Epithelial cell of esophagus (primary cell): ENCODE results near the gene KCNMA1.
"Not testable (repeated sequence)": the region's sequence is repeated elsewhere in the genome, so short reads cannot be mapped to it uniquely, and the experiment has no call there.

Experiments used
- DNase-seq: peaks from one replicate; pipeline ENCODE4 v3.0.0; 2010; ENCODE audit warnings: low read depth
- H3K4me3 ChIP-seq: 2 replicates; pipeline ENCODE4 v1.5.1; 2011; ENCODE audit warnings: mild to moderate bottlenecking, low read length, control low read depth
- CTCF ChIP-seq: IDR thresholded peaks from 2 replicates; pipeline ENCODE4 v1.5.1; 2011; ENCODE audit warnings: low read depth, mild to moderate bottlenecking, low read length, control low read depth, inconsistent platforms; ENCODE audit not compliant: insufficient read depth; ENCODE audit errors: missing control alignments

The KCNMA1 gene

GRCh38 chr10:77664008-77664407, 26.4 kb upstream of the KCNMA1 start:
- no peak for DNase-seq
- no peak overlapping the region for H3K4me3 ChIP-seq
- TF ChIP-seq CTCF, result no peak

GRCh38 chr10:77661674-77662073, 24.1 kb upstream of the KCNMA1 start:
- H3K4me3 ChIP-seq, result no peak overlapping the region
- no peak for TF ChIP-seq CTCF
- DNase-seq, result no peak

- DNase-seq, result no peak
- TF ChIP-seq CTCF, result no peak
- no peak overlapping the region for H3K4me3 ChIP-seq
Measured at GRCh38 chr10:77661100-77661499, 23.5 kb upstream of the KCNMA1 start.

GRCh38 chr10:77659046-77659670, 21.6 kb upstream of the KCNMA1 start:
- DNase-seq, result peak; percentile 58
- H3K4me3 ChIP-seq, result not testable (repeated sequence)

GRCh38 chr10:77653210-77653609, 15.6 kb upstream of the KCNMA1 start:
- no peak overlapping the region for H3K4me3 ChIP-seq
- DNase-seq, result no peak
- TF ChIP-seq CTCF, result no peak

- DNase-seq, result no peak
- no peak for TF ChIP-seq CTCF
- H3K4me3 ChIP-seq, result no peak overlapping the region
Measured at GRCh38 chr10:77649333-77650331, 12.0 kb upstream of the KCNMA1 start.

- no peak for TF ChIP-seq CTCF
- DNase-seq, result peak; percentile 78
- no peak overlapping the region for H3K4me3 ChIP-seq
Measured at GRCh38 chr10:77648472-77648871, 10.9 kb upstream of the KCNMA1 start.
